Anterior cingulate cortex (tissue), 58 donors: ENCODE data around the gene SCAF8.
"Not testable (repeated sequence)": the region's sequence is repeated elsewhere in the genome, so short reads cannot be mapped to it uniquely, and the experiment has no call there.

Experiments
- DNase-seq, 58 donors: peaks; one replicate each; lab custom pipeline; 2025; lab: John Stamatoyannopoulos, UW

The SCAF8 gene

GRCh38 chr6:154768280-154768679, 35.1 kb downstream of the SCAF8 start:
- DNase-seq: no peak

- DNase-seq: no peak
These were observed 40.4 kb downstream of the SCAF8 start for GRCh38 chr6:154773610-154774089.

- not testable (repeated sequence) for DNase-seq
These were observed 45.9 kb downstream of the SCAF8 start for GRCh38 chr6:154779157-154779556.

GRCh38 chr6:154782193-154782592, 49.0 kb downstream of the SCAF8 start:
- no peak for DNase-seq

- DNase-seq: no peak
These were observed 50.0 kb downstream of the SCAF8 start for GRCh38 chr6:154783229-154783628.

- no peak for DNase-seq
These were observed 51.9 kb downstream of the SCAF8 start for GRCh38 chr6:154785075-154785474.

- DNase-seq: no peak
These were observed 53.1 kb downstream of the SCAF8 start for GRCh38 chr6:154786144-154786868.

- no peak for DNase-seq
These were observed 58.5 kb downstream of the SCAF8 start for GRCh38 chr6:154791556-154792317.

GRCh38 chr6:154792325-154792724, 59.1 kb downstream of the SCAF8 start:
- no peak for DNase-seq

GRCh38 chr6:154792761-154793160, 59.5 kb downstream of the SCAF8 start:
- DNase-seq: no peak

- DNase-seq: no peak
These were observed 63.3 kb downstream of the SCAF8 start for GRCh38 chr6:154796484-154796883.

GRCh38 chr6:154797857-154798256, 64.6 kb downstream of the SCAF8 start:
- no peak for DNase-seq

GRCh38 chr6:154800338-154800737, 67.1 kb downstream of the SCAF8 start:
- DNase-seq: no peak

GRCh38 chr6:154805288-154805911, 72.2 kb downstream of the SCAF8 start:
- DNase-seq: peak in 1 of 58 donors; percentile 19

GRCh38 chr6:154806804-154807203, 73.6 kb downstream of the SCAF8 start:
- no peak for DNase-seq

GRCh38 chr6:154811663-154812062, 78.4 kb downstream of the SCAF8 start:
- DNase-seq: not testable (repeated sequence)

- no peak for DNase-seq
These were observed 80.8 kb downstream of the SCAF8 start for GRCh38 chr6:154814063-154814462.

- DNase-seq: no peak
These were observed 83.0 kb downstream of the SCAF8 start for GRCh38 chr6:154815938-154816820.

- no peak for DNase-seq
These were observed 87.9 kb downstream of the SCAF8 start for GRCh38 chr6:154821099-154821498.

- no peak for DNase-seq
These were observed 88.4 kb downstream of the SCAF8 start for GRCh38 chr6:154821638-154822037.
